Measurements from ENCODE around the gene NOL8.
A peak's percentile ranks its signal among the peaks of the same experiment; 100 is the strongest.

The NOL8 gene

GRCh38 chr9:92312887-92313623 is 12.1 kb downstream of the NOL8 start:
- DNase-seq (ENCODE audit: low spot score) = no peak

- DNase-seq (ENCODE audit: low spot score) = peak; percentile 32
Observed at GRCh38 chr9:92310562-92310961, 14.6 kb downstream of the NOL8 start.

DNA sequence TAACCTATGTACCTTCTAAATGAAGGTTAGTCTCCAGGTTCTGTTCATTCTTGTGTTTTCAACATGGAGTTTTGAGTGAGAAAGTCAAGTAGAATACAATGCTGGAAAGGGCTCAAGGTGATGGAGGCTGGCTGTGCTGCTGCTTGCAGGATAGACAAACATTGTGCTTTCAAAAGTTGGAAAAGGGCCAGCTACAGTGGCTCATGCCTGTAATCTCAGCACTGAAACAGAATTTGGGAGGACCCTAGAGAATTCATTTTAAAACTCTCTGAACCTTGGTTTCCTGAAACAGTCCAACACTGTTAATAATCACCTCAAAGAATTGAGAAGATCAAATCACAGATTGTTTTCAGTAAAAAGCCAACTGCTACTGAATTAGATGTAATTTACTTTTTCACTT is 16.3 kb downstream of the NOL8 start:
- DNase-seq (ENCODE audit: low spot score) = no peak

DNA sequence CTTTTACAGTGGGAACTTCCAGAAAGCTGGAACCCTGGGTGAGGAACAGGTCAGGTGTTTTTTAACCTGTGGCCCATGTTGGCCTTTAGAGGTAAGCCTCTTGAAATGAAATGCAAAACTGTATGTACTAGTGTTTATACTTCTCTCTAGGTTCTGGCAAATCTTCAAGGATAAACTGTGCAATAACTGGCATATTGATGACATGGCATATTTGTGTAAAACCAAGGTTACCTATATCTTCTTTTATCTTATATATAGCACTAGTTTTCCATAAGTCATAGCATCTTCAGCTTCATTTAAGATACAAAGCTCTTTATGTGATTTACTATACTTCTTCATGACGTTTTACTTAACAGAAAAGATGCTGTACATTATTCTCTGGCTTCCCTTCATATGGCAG is 24.2 kb downstream of the NOL8 start:
- no peak for DNase-seq (ENCODE audit: low spot score)

- DNase-seq (ENCODE audit: low spot score) = peak; percentile 39
Observed at GRCh38 chr9:92299116-92299515, 26.0 kb downstream of the NOL8 start.

DNA sequence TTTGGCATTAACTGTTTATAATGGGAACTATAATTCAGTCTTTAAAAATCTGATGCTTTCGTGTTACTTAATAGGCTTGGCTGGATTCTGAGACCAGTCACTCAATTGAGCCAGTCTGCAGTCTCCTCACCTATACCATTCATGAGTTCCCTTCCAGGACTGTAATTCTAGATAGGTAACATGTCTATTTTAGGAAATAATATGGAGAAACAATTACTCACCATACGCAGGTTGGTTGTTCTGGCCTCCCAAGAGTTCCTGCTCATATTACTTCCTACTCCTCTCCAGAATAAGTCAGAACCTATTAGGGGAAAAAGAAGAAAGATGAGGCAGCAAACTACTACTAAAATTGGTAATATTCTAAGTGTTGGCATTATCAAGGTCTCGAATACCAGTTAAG is 27.1 kb downstream of the NOL8 start:
- no peak for DNase-seq (ENCODE audit: low spot score)

- no peak for DNase-seq (ENCODE audit: low spot score)
Observed at GRCh38 chr9:92297611-92298010, 27.5 kb downstream of the NOL8 start.

DNA sequence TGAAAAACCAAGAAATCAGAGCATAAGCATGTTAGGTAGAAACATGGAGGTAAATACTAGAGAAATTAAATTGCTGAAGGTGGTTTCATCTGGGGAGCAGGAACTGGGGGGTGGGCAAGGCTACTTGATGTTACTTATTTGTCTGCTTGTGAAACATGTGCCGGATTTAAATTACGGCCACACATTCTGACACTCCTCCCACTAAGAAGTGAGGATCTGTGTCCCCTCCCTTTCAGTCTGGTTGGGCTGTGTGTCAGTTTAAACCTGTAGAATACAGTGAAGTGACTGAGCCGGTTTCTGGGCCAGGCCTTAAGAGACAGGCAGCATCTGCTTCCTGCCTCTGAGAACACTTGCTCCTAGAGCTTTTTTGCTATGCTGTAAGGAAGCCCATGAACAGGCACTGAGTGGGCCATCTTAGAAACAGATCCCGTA is 29.3 kb downstream of the NOL8 start:
- DNase-seq (ENCODE audit: low spot score) = no peak

DNA sequence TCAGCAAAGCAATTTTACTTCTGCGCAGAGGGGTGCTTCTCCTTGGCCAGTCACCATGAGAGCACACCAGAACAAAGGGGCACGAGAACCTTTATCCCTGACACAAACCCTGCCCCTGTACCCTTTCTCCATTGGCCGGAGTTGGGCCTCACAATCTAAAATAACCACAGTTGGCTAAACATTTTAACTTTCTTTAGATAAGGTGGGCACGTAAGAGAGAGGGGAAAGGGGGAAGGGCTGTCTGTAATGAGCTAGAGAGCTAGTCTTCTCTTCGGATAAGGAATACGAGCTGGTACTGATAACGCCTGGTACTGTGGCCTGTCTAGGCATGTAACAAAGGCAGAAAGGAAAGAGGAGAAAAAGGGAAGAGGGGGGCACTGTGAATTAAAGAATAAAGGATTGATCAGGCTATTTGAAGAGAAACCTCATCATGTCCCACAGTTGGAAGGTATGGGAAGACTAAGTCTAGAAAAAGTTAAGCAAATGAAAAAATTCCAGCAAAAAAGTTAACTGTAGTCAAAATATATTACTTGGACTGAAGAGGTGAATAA is 29.8 kb downstream of the NOL8 start:
- no peak for DNase-seq (ENCODE audit: low spot score)

GRCh38 chr9:92294297-92294676 is 30.9 kb downstream of the NOL8 start:
- DNase-seq (ENCODE audit: low spot score) = peak; percentile 36

DNA sequence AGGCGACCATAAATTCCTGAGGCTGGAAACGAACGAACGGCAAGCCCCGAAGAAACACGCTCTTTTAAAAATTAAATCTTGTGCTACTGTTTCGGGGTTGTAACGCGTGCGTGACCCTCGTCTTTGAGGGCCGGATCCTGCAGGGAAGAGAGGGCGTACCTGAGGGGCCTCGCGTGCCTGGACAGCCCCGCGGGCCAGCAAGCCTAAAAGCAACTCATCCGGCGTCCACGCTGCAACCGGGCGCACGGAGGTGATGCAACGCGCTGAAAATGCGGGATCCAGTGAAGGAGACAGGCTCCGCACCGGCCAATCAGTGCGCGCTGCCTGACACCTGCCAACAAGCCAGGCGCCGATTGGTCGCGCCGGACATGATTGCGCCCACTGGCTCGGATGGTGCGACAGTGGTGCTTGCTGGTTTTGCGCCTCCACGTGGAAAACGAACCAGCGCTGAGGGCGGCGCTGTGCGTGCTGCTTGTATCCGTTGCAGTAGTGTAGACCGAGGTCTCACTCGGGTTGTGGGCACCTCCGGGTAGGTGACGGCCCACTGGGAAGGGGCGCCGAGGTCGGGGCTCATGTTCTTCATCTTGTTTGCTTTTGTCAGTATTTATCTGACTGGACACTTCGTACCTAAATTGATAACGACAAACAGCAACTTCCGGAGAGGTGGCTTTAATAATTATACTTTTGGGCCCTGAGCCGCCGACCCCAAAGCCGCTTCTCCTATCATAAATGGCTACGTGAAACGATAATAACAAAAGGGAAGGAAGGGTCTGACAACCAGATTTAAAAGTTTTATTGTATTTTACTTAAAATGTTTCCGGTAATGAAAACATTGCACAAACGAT is 31.5 kb downstream of the NOL8 start, which contains the start of gene IARS1:
Gene IARS1 (minus strand): TSS at position 246 of the 845 bp plus-strand sequence. CDS start 4,278 bp downstream, outside the sequence.
- DNase-seq (ENCODE audit: low spot score) = peak; percentile 98

DNA sequence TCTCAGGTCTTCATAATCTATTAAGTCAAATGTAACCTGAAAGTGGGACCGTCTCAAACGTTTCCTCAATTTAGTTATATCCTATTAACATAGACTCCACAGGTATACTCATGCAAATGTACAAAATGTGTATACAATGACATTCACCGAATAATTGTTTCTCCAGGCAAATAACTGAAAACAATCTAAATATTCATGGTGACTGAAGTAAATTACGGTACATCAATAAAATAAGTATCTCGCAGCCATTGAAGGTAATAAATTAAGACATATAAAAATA is 32.1 kb downstream of the NOL8 start:
- no peak for DNase-seq (ENCODE audit: low spot score)

DNA sequence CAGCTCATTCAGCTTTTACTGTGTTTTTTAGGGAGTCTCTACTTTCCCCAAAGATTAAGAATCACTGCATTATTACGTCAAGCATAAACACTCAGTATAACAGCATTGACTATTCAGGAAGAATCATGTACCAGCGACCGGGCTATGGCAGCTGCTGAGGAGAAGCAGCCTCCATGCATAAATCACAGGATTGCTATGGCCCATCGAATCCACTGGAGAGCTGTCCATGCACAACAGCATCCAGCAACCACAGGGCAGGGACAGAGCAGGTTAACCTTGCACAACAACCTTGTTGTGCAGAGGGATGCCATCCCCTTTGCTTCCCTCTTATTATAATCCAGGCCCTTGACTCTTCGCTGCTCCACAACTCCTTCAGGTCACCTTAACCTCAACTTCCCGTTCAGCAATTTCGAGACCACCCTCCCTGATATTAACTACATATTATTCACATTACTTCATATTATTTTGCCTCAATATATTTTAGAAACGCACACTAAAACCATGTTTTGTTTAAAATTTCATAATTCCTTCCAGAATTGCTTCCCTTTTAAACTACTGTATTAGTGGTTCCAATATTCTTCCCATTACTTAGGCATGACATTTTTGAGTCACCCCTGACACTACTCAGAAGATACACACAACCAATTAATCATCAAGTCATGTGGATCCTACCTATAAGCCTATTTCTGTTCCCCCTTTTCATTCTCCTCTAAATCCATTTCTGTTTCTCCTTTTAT is 32.6 kb downstream of the NOL8 start:
- DNase-seq (ENCODE audit: low spot score) = peak; percentile 48

GRCh38 chr9:92291577-92291976 is 33.6 kb downstream of the NOL8 start:
- DNase-seq (ENCODE audit: low spot score) = no peak

DNA sequence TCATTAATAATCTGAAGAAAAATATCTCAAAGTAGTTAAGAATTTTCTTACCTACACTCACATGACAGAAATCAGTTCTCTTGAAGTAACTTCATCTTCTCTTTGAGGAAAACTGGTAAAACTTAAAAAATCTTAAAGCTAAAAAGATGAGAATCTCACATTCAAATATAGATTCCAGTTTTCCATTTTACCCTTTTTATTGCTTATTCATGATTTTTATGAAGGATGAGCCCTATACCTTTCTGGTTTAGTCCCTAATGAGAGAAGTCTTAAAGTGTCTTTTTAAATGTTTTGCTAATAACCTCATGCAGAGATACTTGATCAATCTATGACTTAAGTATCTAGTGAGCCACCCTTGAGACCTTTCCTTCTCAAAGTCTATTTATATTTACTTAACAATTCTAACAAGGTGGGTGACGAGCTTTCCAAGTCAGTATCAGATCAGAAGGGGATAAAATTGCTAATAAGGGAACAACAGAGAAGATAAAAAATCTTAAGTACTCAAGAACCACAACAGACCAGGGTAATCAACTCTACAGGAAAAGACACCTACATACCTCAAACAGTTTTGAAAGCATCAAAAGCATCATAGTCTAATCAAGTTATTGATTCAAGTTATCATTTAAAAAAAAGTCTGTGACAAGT is 34.2 kb downstream of the NOL8 start:
- no peak for DNase-seq (ENCODE audit: low spot score)

- DNase-seq (ENCODE audit: low spot score) = no peak
Observed at GRCh38 chr9:92289708-92290390, 35.3 kb downstream of the NOL8 start.

- DNase-seq (ENCODE audit: low spot score) = no peak
Observed at GRCh38 chr9:92279302-92279701, 45.8 kb downstream of the NOL8 start.

- no peak for DNase-seq (ENCODE audit: low spot score)
Observed at GRCh38 chr9:92278110-92278509, 47.0 kb downstream of the NOL8 start.

DNA sequence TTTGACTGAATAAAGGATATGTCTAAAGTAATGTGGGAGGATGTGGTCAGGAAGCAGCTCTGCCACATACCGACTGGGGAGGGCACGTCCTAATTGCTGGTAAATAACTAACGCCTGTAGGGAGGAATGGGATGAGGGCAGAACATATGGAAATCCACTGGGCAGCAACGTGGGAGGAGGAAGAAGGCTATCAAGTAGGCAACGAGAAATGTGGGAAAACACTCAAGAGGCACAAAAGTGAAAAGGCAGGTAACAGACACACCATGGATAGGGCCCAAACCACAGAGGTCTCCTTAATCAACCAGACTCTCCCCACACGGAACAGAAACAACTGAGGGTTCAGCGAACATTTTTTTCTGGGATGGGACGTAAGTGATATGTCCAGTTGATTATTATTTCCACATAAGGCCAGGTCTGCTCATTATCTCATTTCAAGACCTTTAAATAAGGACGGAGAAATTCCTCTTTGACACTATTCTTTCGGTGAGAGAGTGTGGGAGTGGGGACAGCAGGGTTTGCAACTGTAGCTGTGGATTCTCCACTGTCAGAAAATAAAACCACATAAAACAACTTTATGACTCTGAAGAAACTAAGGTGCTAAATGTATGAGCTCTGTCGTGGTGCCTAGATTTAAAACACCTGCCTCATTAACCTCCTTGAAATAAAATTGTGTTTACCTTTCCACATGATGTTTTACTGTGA is 48.7 kb downstream of the NOL8 start:
- peak; percentile 16 for DNase-seq (ENCODE audit: low spot score)

- no peak for DNase-seq (ENCODE audit: low spot score)
Observed at GRCh38 chr9:92275541-92275940, 49.6 kb downstream of the NOL8 start.

DNA sequence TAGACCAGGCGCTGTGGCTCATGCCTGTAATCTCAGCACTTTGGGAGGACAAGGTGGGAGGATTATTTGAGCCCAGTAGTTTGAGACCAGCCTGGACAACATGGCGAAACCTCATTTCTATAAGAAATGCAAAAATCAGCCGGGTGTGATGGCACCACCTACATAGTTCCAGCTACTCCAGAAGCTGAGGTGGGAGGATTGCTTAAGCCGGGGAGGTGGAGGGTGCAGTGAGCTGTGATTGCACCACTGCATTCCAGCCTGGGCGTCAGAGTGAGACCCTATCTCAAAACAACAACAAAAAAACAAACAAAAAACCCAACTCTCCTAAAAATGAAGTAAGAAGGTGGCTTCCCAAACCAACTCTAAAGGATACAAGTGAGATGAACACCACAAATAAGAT is 54.6 kb downstream of the NOL8 start:
- no peak for DNase-seq (ENCODE audit: low spot score)

All from kidney tubule cell (primary cell).